GM18519 (cell line): Measurements from ENCODE around the gene KCNK7.
"Not testable (repeated sequence)": the region's sequence is repeated elsewhere in the genome, so short reads cannot be mapped to it uniquely, and the experiment has no call there.

Source experiments
- ATAC-seq: cut with Tn5 transposase; IDR thresholded peaks from one replicate; pipeline ENCODE4 v1.9.1; 2021; ENCODE audit warnings: mild to moderate bottlenecking, moderate library complexity; ENCODE audit not compliant: unreplicated experiment, low FRiP score

KCNK7 gene, protein sequence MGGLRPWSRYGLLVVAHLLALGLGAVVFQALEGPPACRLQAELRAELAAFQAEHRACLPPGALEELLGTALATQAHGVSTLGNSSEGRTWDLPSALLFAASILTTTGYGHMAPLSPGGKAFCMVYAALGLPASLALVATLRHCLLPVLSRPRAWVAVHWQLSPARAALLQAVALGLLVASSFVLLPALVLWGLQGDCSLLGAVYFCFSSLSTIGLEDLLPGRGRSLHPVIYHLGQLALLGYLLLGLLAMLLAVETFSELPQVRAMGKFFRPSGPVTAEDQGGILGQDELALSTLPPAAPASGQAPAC

DNA sequence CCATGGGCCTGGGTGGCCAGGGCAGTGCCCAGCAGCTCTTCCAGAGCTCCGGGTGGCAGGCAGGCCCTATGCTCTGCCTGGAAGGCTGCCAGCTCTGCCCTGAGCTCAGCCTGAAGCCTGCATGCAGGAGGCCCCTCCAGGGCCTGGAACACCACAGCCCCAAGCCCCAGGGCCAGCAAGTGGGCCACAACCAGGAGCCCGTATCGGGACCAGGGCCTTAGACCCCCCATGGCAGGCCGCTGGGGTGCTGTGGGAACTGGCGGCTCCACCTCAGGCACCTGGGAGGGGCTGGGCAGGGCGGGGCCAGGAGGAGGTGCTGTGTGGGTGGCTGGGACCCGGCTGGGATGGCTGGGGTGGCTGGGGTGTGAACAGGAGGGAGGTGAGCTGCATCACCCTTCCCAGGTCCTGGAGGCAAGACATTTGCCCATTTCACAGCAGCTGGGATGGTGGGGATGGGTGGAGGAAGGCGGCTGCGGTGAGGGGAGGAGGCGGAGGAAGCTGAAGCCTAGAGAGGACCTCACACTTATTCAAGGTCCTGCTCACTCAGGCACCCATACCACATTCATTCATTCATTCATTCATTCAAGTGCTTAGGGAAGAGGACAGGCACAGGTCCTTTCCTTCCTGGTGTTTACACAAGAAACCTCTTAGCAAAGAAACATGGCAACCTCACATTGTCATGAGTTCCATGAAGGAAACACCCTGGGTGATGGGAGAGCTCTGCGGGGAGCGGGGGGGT is at the start of gene KCNK7:
Gene KCNK7, minus strand, starts transcription at position 258 of the 739 bp plus-strand sequence. Its CDS starts 28 bp downstream, at position 230.
- no peak for ATAC-seq

DNA sequence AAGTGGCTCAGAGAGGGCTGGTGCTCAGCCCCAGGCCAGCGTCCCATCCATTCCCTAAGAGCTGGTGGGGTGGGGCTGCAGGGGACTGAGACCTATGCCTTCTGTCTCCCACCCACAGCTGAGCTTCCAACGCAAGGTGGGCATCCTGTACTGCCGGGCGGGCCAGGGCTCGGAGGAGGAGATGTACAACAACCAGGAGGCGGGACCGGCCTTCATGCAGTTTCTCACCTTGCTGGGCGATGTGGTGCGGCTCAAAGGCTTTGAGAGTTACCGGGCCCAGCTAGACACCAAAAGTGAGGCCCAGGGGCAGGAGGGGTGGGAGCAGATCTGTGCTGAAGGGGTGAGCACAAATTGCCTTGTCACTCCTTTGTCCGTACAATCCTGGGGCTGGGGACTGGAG is 49.2 kb upstream of the KCNK7 start:
- no peak for ATAC-seq

GRCh38 chr11:65643971-65644370 is 48.4 kb upstream of the KCNK7 start:
- ATAC-seq: no peak

DNA sequence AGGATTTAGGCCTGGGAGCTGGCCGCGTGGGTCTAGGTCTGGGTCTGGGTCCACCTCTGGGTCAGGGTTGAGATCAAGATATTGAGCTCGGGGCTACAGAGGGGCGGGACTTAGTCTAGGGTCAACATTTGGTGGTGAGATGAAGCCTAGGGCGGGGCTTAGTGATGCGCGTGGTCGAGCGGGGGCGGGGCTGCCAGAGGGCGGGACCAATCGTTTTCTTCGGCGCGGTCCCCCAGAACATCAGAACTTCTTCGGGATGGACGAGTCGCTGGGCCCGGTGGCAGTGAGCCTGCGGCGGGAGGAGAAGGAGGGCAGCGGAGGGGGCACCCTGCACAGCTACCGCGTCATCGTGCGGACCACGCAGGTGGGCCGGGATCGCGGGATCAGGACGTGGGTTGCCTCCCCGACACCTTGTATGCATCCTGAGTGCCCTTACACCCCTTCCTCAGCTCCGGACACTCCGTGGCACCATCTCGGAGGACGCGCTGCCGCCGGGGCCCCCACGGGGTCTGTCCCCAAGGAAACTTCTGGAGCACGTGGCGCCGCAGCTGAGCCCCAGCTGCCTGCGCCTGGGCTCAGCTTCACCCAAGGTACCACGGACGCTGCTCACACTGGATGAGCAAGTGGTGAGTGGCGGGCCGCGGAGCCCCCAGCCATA is 46.5 kb upstream of the KCNK7 start:
- ATAC-seq: no peak

DNA sequence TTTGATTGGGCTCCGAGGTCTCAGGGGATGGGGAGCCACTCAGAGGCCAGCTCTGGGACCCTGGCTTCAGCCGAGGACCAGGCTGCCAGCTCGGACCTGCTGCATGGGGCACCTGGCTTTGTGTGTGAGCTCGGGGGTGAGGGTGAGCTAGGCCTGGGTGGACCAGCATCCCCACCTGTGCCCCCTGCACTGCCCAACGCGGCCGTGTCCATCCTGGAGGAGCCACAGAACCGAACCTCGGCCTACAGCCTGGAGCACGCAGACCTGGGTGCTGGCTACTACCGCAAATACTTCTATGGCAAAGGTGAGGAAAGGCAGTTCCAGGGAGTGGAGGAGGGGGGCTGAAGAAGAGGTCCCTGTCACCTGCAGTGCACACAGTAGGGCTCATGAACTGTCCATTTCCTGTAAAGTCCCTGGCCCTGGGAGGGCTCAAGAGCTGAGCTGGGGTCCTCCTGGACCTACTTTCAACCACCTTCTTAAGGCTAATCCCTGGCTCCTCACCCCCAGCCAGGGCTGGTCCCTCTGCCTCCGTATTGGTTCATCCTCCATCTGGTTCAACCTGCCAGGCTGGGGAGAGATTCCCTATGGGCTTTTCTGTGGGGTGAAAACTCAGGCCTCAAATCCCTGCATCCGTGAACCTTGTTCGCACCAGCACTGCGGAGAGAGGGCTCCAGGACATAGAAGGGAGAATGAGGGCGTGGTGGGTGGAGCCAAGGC is 45.9 kb upstream of the KCNK7 start:
- no peak for ATAC-seq

DNA sequence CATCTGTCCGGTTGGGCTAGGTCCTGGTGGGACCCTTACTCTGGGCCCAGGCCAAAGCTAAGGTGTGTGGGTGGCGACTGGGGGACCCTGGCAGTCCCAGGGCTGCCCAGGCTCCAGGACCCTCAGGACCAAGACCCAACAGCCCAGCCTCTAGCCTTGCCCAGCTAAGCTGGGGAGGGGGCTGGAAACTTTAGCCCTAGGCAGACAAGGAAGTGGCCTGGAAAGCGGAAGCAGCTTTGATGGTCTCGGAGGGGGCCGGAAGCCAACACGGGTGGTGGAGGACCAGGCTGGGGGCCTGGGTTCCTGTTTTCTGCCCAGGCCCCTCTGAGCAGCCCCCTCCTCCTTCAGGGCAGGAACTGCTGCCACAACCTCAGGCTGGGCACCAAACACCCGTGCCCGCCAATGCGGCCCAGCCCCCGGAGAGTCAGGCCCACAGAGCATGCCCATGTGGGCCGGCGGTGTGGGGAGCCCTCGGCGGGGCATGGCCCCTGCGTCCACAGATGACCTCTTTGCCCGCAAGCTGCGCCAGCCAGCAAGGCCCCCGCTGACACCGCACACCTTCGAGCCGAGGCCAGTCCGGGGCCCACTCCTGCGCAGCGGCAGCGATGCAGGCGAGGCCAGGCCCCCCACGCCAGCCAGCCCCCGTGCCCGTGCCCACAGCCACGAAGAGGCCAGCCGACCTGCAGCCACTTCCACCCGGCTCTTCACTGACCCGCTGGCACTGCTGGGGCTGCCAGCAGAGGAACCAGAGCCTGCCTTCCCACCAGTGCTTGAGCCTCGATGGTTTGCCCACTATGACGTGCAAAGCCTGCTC is 45.1 kb upstream of the KCNK7 start:
- no peak for ATAC-seq

GRCh38 chr11:65639623-65640482 is 44.3 kb upstream of the KCNK7 start:
- no peak for ATAC-seq

DNA sequence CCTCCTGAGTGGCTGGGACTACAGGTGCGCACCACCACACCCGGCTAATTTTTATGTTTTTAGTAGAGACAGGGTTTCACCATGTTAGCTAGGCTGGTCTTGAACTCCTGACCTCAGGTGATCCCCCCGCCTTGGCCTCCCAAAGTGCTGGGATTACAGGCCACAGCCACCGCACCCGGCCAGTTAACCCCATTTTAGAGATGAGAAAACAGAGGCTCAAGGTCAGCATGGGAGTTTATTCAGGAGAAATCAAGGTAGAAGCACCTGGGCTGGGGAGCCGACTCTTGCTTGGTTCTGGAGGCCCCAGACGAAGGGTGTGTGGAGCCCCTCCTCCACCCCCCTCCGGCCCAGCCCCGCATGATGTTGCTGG is 43.6 kb upstream of the KCNK7 start:
- ATAC-seq: not testable (repeated sequence)

DNA sequence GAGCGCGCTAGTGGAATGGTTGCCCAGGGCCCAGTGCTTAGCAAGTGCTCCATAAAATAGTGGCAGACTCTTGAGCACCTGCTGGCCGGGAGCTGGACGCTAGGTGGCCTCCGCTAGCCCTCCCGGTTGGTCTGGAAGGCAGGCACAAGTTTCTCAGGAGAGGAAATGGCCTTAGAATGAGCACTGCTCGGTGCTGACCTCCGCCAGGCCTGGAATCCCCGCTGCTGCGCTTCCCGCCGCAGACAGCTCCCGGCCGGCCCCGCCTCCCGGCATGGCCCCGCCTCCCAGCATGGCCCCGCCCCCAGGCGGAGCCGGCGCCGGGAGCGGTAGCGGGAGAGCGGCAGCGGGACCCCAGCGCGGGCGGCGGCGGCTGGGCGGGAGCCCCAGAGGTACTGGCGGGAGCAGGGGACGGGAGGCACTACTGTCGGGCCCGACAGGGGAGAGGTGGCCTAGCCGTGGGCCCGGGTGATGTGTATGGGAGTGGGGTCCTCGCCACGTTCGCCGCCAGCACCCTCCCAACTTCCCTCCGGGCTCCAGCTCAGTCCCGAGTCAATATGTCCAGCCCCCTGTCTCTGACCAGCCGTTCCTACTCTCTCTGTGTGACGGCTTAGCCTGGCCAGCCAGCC is 42.3 kb upstream of the KCNK7 start, which contains the start of gene SIPA1:
Gene SIPA1, plus strand, starts transcription at position 308 of the 626 bp plus-strand sequence. CDS start 2,821 bp downstream, outside the sequence.
- ATAC-seq: no peak

GRCh38 chr11:65637032-65637557 is 41.5 kb upstream of the KCNK7 start:
- ATAC-seq: no peak

GRCh38 chr11:65636108-65637031 is 40.8 kb upstream of the KCNK7 start:
- no peak for ATAC-seq

DNA sequence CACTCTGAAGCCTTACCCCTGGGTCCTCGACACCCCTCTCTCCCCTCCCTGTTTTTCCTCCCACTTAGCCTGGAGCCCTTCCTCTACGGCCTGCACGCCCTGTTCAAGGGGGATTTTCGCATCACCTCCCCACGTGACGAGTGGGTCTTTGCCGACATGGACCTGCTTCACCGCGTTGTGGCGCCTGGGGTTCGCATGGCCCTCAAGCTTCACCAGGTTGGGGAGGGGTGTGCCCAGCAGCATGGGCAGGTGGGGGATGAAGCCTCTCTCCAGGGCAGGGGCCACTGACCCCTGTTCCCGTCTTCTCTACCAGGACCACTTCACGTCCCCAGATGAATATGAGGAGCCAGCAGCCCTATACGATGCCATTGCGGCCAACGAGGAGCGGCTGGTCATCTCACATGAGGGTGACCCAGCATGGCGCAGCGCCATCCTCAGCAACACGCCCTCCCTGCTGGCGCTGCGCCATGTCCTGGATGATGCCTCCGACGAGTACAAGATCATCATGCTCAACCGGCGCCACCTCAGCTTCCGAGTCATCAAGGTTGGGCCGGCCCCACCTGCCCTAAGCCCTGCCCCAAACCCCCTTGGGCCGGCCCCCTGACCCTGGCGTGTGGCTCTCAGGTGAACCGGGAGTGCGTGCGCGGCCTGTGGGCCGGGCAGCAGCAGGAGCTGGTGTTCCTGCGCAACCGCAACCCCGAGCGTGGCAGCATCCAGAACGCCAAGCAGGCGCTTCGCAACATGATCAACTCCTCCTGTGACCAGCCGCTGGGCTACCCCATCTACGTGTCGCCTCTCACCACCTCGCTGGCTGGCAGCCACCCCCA is 39.5 kb upstream of the KCNK7 start:
- no peak for ATAC-seq

DNA sequence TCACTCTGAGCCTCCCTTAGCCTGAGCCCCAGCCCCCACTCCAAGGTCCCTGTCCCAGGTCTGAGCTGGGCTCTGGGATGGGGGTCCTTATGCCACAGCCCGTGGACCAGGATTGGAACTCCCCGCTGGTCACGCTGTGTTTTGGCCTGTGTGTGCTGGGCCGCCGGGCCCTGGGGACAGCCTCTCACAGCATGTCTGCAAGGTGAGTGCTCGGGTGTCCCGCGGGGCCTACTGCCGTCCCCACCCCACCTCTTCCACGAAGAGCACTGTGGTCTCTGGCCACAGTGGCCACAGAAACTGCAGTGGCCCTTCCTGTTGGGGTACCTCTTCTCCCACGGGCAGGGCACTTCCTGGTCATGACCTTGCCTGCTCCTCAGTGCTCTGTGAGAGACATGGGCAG is 38.8 kb upstream of the KCNK7 start:
- ATAC-seq: no peak

DNA sequence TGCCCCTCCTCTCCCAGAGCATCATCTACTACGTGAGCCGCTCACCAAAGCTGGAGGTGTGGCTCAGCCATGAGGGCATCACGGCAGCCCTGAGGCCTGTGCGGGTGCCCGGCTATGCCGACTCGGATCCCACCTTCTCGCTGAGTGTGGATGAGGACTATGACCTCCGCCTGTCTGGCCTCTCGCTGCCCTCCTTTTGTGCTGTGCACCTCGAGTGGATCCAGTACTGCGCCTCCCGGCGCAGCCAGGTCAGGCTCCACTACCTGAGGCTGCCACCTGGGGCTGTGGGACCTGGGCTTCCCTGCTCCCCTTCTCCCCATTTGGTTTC is 38.5 kb upstream of the KCNK7 start:
- no peak for ATAC-seq

GRCh38 chr11:65633390-65634108 is 37.9 kb upstream of the KCNK7 start:
- ATAC-seq: no peak

- no peak for ATAC-seq
Observed at GRCh38 chr11:65630215-65630614, 34.6 kb upstream of the KCNK7 start.
